HG03354 (cell line): ENCODE measurements around the gene MOB4.
"Not testable (repeated sequence)": the region's sequence is repeated elsewhere in the genome, so short reads cannot be mapped to it uniquely, and the experiment has no call there.

Source experiments
- ATAC-seq: cut with Tn5 transposase; IDR thresholded peaks from one replicate; pipeline ENCODE4 v1.9.1; 2021; ENCODE audit warnings: mild to moderate bottlenecking; ENCODE audit not compliant: unreplicated experiment, poor library complexity, severe bottlenecking

The MOB4 gene

GRCh38 chr2:197515739-197516392 lies at the start of gene MOB4:
Gene MOB4 (plus strand): TSS chr2:197516066. CDS start chr2:197516087, 21 bp downstream.
- ATAC-seq, result peak; percentile 95

GRCh38 chr2:197472166-197472565 lies 43.7 kb upstream of the MOB4 start:
- no peak for ATAC-seq

- ATAC-seq, result no peak
Measured at GRCh38 chr2:197477797-197478196, 38.1 kb upstream of the MOB4 start.

- ATAC-seq, result no peak
Measured at GRCh38 chr2:197480165-197481036, 35.5 kb upstream of the MOB4 start.

- not testable (repeated sequence) for ATAC-seq
Measured at GRCh38 chr2:197484248-197484647, 31.6 kb upstream of the MOB4 start.

GRCh38 chr2:197486175-197486574 lies 29.7 kb upstream of the MOB4 start:
- ATAC-seq, result no peak

- no peak for ATAC-seq
Measured at GRCh38 chr2:197487385-197487784, 28.5 kb upstream of the MOB4 start.

GRCh38 chr2:197495433-197496134 lies 20.3 kb upstream of the MOB4 start:
- ATAC-seq, result no peak

GRCh38 chr2:197496695-197497094 lies 19.2 kb upstream of the MOB4 start:
- ATAC-seq, result no peak

GRCh38 chr2:197497326-197497725 lies 18.5 kb upstream of the MOB4 start:
- no peak for ATAC-seq

GRCh38 chr2:197498235-197498936 lies 17.5 kb upstream of the MOB4 start:
- ATAC-seq, result no peak

- ATAC-seq, result peak; percentile 34
Measured at GRCh38 chr2:197498937-197499593, 16.8 kb upstream of the MOB4 start.

GRCh38 chr2:197499594-197500502 lies 16.0 kb upstream of the MOB4 start, which contains the start of the genes HSPD1 and HSPE1:
Gene HSPD1 (minus strand): TSS chr2:197499840. CDS start chr2:197498848, 992 bp downstream.
Gene HSPE1 (plus strand): TSS chr2:197500379. CDS start chr2:197500437, 58 bp downstream.
- peak; percentile 83 for ATAC-seq

- ATAC-seq, result peak; percentile 6
Measured at GRCh38 chr2:197500503-197501131, 15.2 kb upstream of the MOB4 start.

- ATAC-seq, result no peak
Measured at GRCh38 chr2:197502201-197502600, 13.7 kb upstream of the MOB4 start.

GRCh38 chr2:197502685-197503084 lies 13.2 kb upstream of the MOB4 start:
- no peak for ATAC-seq

- ATAC-seq, result no peak
Measured at GRCh38 chr2:197504000-197504399, 11.9 kb upstream of the MOB4 start.

- no peak for ATAC-seq
Measured at GRCh38 chr2:197504512-197504911, 11.4 kb upstream of the MOB4 start.
